Stomach (tissue), 9 donors: Measurements from ENCODE around the gene LACTBL1. TPM values are rescaled to one million over a fixed set of nuclear protein-coding genes. Genes with fewer than 3 reads are reported as not detected.

Experiments used
- DNase-seq, 2 donors: peaks; one replicate each; pipeline versions ENCODE4 v3.0.0 to v3.0.0-alpha.2; 2013 to 2019
- H3K27ac ChIP-seq, 5 donors: fragments of 200-600 bp in 4 of 5; sonication (generic) in 4 of 5; one replicate each; pipeline ENCODE4 v1.5.1; 2013 to 2019; ENCODE audit warnings: mild to moderate bottlenecking in 1 of 5, moderate library complexity in 1 of 5
- H3K27me3 ChIP-seq, 3 donors: fragments of 200-600 bp; sonication (generic); one replicate each; pipeline ENCODE4 v1.5.1; 2017 to 2019; ENCODE audit warnings: mixed run types in 1 of 3
- H3K36me3 ChIP-seq, 4 donors: fragments of 200-600 bp; sonication (generic); 1 replicate in 3 of 4; 2 replicates in 1 of 4; pipeline ENCODE4 v1.5.1; 2016 to 2019
- H3K4me1 ChIP-seq, 4 donors: fragments of 200-600 bp; sonication (generic); one replicate each; pipeline ENCODE4 v1.5.1; 2016 to 2019
- H3K4me3 ChIP-seq, 4 donors: fragments of 200-600 bp; sonication (generic) in 3 of 4; one replicate each; pipeline ENCODE4 v1.5.1; 2016 to 2019; ENCODE audit warnings: mild to moderate bottlenecking in 1 of 4
- H3K9me3 ChIP-seq, 4 donors: fragments of 200-600 bp; sonication (generic); one replicate each; pipeline ENCODE4 v1.5.1; 2016 to 2019
- CTCF ChIP-seq, 7 experiments: fragments of 450-650 bp in 4 of 7; fragments of 200-600 bp in 3 of 7; sonication (generic) in 3 of 7; IDR thresholded peaks; one replicate each; pipeline ENCODE4 v1.5.1; 2016 to 2019; ENCODE audit warnings: antibody characterized with exemption in 7 of 7, control low read depth in 2 of 7, mild to moderate bottlenecking in 1 of 7
- EP300 ChIP-seq: sonication (generic); formaldehyde crosslinking; IDR thresholded peaks from one replicate; pipeline ENCODE4 v1.6.1; 2017; ENCODE audit warnings: antibody characterized with exemption
- POLR2A ChIP-seq, 4 donors: fragments of 450-650 bp; IDR thresholded peaks; one replicate each; pipeline ENCODE4 v1.6.1; 2016; ENCODE audit warnings: antibody characterized with exemption in 4 of 4, control low read depth in 2 of 4, mild to moderate bottlenecking in 1 of 4, moderate library complexity in 1 of 4
- POLR2AphosphoS5 ChIP-seq, 3 donors: sonication (generic); formaldehyde crosslinking; IDR thresholded peaks; one replicate each; pipeline ENCODE4 v1.6.1; 2016; ENCODE audit warnings: antibody characterized with exemption in 3 of 3
- WGBS, 5 donors: extraction: QIAGEN DNeasy Blood & Tissue Kit in 3 of 5; methylation state at CpG; one replicate each; pipeline versions ENCODE4 v1.1.5 to v1.1.7; 2013 to 2018; 5-methylcytosine and 5-hydroxymethylcytosine counted together
- intact Hi-C: fragments of 100-400 bp; cut with DNase I; formaldehyde crosslinking; loops from one replicate; pipeline ENCODE4 v1.15.1; 2023; ENCODE audit warnings: low total_unique reads
- polyA plus RNA-seq, 3 donors: library from polyadenylated mRNA; stranded (reverse); fragments of 200-250 nt; gene quantifications; one replicate each; pipeline ENCODE4 v1.2.3, GENCODE V29; 2013
- total RNA-seq, 5 donors: library from RNA; depleted of rRNA; stranded (reverse); fragments of >200 nt; gene quantifications; one replicate each; pipeline versions ENCODE4 v1.1.0 to v1.2.3, GENCODE V29; 2014 to 2016
- donor health status: healthy with polysubstance abuse.
- donor health status: Bipolar disorder and iron deficiency.
- donor health status: healthy.

LACTBL1 gene
- total and polyA plus RNA-seq, 8 donors, result not detected

DNA sequence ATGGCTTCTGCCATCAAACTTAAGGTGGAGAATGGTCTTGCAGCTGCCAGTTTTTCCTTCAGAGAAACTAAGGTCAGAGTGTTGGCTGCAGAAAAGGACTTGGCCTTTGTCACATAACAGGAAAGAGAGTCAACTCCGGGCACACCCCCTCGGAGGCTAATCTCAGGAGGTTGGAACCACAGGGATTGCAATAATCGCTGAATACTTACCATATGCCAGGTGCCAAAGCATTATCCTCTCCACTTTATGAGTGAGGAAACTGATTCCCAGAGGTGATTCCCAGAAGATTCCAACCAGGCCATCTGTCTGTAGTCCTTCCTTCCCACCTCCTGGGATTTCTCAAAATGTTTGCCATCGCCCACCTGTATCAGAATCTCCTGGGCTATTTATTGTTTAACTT, 54.0 kb downstream of the LACTBL1 start:
- Histone ChIP-seq H3K36me3 (no peaks in the 10 kb centered on the region), H3K9me3 (no peaks in the 10 kb centered on the region), H3K4me1 (peaks cover 0 to 4% (median 0%) of the 10 kb centered on the region in 4 donors), H3K27ac (no peak overlapping the region), H3K4me3 (no peak overlapping the region), H3K27me3 (peaks cover 0 to 19% (median 0%) of the 10 kb centered on the region in 3 donors)
- intact Hi-C loops, result no loop called here
- TF ChIP-seq POLR2A (IDR thresholded peaks at IDR 0.05) (no peak), EP300 (no peak), CTCF (IDR thresholded peaks at IDR 0.05) (no peak), POLR2AphosphoS5 (IDR thresholded peaks at IDR 0.05) (no peak)
- 54 to 77% (median 69%) methylated on average over 4 of the region's 4 CpGs for WGBS, 5 donors
- DNase-seq, result no peak

DNA sequence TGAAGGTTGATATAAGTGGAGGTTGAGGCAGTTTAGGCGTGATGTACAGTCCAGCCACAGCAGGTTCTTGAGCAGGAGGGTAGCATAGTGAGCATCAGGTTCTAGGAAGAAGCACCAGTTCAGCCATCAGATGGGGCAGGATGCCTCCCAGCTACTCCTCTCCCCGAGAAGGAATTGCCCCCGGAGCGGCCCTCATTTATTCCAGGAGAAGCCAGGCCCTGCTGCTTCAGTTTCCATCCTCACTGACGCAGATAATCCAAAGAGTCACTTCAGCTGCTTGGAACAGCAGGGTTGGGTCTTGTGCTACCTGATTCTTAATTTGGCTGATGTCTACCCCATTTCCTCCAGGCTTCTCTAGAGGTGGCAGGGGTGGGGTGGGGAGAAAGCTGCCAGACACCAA, 54.7 kb downstream of the LACTBL1 start:
- whole genome bisulfite sequencing, 5 donors, result 74 to 90% (median 83%) methylated on average over 5 of the region's 5 CpGs
- intact Hi-C loops, result no loop called here

DNA sequence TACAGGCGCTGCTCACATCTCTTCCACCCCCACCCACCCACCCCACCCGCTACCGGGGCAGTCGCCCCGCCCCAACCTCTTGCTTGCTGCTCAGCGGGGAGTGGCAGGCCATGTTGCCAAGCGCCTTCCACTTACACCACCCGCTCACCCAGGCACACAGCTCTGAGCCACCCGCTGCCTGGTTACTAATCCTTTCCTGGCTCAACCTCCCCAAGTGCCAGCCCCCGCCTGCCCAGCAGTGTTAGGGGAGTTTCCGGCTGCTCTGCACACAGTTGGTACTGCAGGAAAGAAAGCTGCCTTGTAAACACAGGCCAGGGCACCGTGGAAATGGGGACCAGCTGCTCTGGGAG, 56.2 kb downstream of the LACTBL1 start:
- intact Hi-C loops, result no loop called here
- H3K36me3 ChIP-seq, result no peaks in the 10 kb centered on the region
- H3K27ac ChIP-seq, result no peak overlapping the region

More for the DNA sequence above, 54.7 kb downstream of the LACTBL1 start:
- H3K4me1 ChIP-seq, result peaks cover 0 to 4% (median 0%) of the 10 kb centered on the region in 4 donors
- H3K36me3 ChIP-seq, result no peaks in the 10 kb centered on the region
- TF ChIP-seq EP300 (no peak), POLR2A (IDR thresholded peaks at IDR 0.05) (no peak), POLR2AphosphoS5 (IDR thresholded peaks at IDR 0.05) (no peak), CTCF (IDR thresholded peaks at IDR 0.05) (no peak)
- H3K27ac ChIP-seq, result no peak overlapping the region
- peaks cover 0 to 20% (median 0%) of the 10 kb centered on the region in 3 donors for H3K27me3 ChIP-seq
- no peak overlapping the region for H3K4me3 ChIP-seq
- no peak for DNase-seq
- no peaks in the 10 kb centered on the region for H3K9me3 ChIP-seq

DNA sequence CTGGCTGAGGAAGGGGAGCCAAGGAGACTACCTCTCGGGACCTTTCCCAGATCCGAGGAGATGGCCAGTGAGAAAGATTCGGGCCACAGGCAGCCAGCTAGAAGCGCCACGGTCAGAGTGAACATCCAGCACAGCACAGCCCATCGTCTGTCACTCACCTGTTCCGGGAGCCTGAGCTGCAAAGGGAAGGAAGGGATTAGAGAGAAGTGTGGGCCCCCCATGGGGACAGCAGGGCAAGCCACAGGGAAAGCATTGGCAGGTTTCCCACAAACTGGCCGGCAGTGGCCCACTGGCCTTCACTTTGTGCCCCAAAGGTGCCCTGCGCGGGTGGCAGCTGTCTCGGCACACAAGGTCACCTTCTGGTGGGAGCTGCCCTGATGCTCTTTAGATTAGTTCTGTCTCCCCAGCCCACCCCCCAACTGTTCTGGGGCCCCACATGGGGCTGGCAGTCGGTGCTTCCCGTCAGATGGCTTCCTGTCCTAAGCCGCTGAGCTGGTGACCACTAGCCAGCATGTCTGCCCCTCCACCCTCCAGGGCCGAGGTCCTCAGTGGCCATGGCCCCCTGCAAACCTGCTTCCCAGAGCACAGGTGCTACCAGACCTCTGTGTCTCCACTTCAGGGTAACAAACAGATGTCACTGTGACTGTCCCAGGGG, 56.7 kb downstream of the LACTBL1 start:
- Histone ChIP-seq H3K4me1 (peaks cover 0 to 4% (median 0%) of the 10 kb centered on the region in 4 donors), H3K9me3 (no peaks in the 10 kb centered on the region), H3K27me3 (peaks cover 0 to 31% (median 0%) of the 10 kb centered on the region in 3 donors), H3K36me3 (no peaks in the 10 kb centered on the region), H3K27ac (no peak overlapping the region), H3K4me3 (no peak overlapping the region)
- TF ChIP-seq EP300 (no peak), POLR2A (IDR thresholded peaks at IDR 0.05) (no peak), POLR2AphosphoS5 (IDR thresholded peaks at IDR 0.05) (no peak)
- DNase-seq, result peak in 1 of 2 donors; percentile 17
- intact Hi-C loops, result no loop called here
- 52 to 61% (median 59%) methylated on average over 12 to 15 of the region's 15 CpGs for WGBS, 5 donors

More for the DNA sequence above, 56.2 kb downstream of the LACTBL1 start:
- Histone ChIP-seq H3K27me3 (peaks cover 0 to 29% (median 0%) of the 10 kb centered on the region in 3 donors), H3K4me1 (peaks cover 0 to 4% (median 0%) of the 10 kb centered on the region in 4 donors), H3K4me3 (no peak overlapping the region), H3K9me3 (no peaks in the 10 kb centered on the region)
- TF ChIP-seq POLR2A (IDR thresholded peaks at IDR 0.05) (no peak), CTCF (IDR thresholded peaks at IDR 0.05) (no peak), EP300 (no peak), POLR2AphosphoS5 (IDR thresholded peaks at IDR 0.05) (no peak)
- WGBS, 5 donors, result 26 to 39% (median 28%) methylated on average over 2 to 12 of the region's 12 CpGs
- peak in 1 of 2 donors; percentile 75 for DNase-seq

- 60 to 73% (median 67%) methylated on average over 7 of the region's 7 CpGs for WGBS, 5 donors
Observed at GRCh38 chr1:22915231-22915630, 57.4 kb downstream of the LACTBL1 start.

More at GRCh38 chr1:22915231-22915630, 57.4 kb downstream of the LACTBL1 start:
- TF ChIP-seq POLR2A (IDR thresholded peaks at IDR 0.05), result no peak
- no peak for TF ChIP-seq POLR2AphosphoS5 (IDR thresholded peaks at IDR 0.05)
- no peak for TF ChIP-seq EP300
- no peak for TF ChIP-seq CTCF (IDR thresholded peaks at IDR 0.05)
- Histone ChIP-seq H3K9me3 (no peaks in the 10 kb centered on the region), H3K4me1 (peaks cover 0 to 4% (median 0%) of the 10 kb centered on the region in 4 donors), H3K27me3 (peaks cover 0 to 31% (median 0%) of the 10 kb centered on the region in 3 donors), H3K4me3 (no peak overlapping the region), H3K27ac (no peak overlapping the region), H3K36me3 (no peaks in the 10 kb centered on the region)
- intact Hi-C loops, result no loop called here
- no peak for DNase-seq
